ENCODE results near the gene HCLS1. TPM values are rescaled to one million over a fixed set of nuclear protein-coding genes. Genes with fewer than 3 reads are reported as not detected.

The HCLS1 gene
- total RNA-seq, 1 experiment from 2014 or later = 1.2 TPM

- peaks cover 11% of the 10 kb centered on the region in 2 experiments for H3K4me1 Mint-ChIP-seq
- Histone ChIP-seq H3K23ac (ENCODE audit: insufficient read length, low read depth, low read length) (no peak overlapping the region), H3K4ac (ENCODE audit: low read depth, low read length) (no peak overlapping the region), H4K20me1 (ENCODE audit: control insufficient read depth, insufficient read depth, insufficient read length) (no peaks in the 10 kb centered on the region), H3T11ph (ENCODE audit: low read length) (no peak overlapping the region), H2BK20ac (ENCODE audit: low read depth, low read length, poor library complexity, severe bottlenecking) (no peak overlapping the region), H3K18ac (ENCODE audit: insufficient read length, low read depth, low read length) (no peak overlapping the region), H3K79me1 (ENCODE audit: insufficient read depth, low read depth, low read length, poor library complexity, severe bottlenecking) (no peaks in the 10 kb centered on the region), H3K23me2 (ENCODE audit: insufficient read length, low read depth, low read length, poor library complexity, severe bottlenecking) (no peaks in the 10 kb centered on the region), H4K8ac (replicated peaks; ENCODE audit: insufficient read length, low read depth, low read length) (no peak overlapping the region), H2BK15ac (ENCODE audit: low read depth, low read length) (no peak overlapping the region), H3K27me3 (ENCODE audit: insufficient read depth, low read length) (no peaks in the 10 kb centered on the region), H2AFZ (ENCODE audit: low read length) (no peak overlapping the region), H4K5ac (ENCODE audit: insufficient read length, low read depth, low read length) (no peak overlapping the region), H3K14ac (ENCODE audit: insufficient read depth, low read length) (no peak overlapping the region), H2BK12ac (ENCODE audit: insufficient read length, low read depth, low read length) (no peak overlapping the region), H3K27ac (ENCODE audit: insufficient read length, low read depth, low read length) (no peak overlapping the region), H2AK5ac (ENCODE audit: insufficient read length, low read length) (no peak overlapping the region), H3K79me2 (ENCODE audit: insufficient read depth, low read length) (no peaks in the 10 kb centered on the region), H3K4me2 (ENCODE audit: insufficient read depth, insufficient read length, low read length) (no peak overlapping the region), H3K9me3 (ENCODE audit: control insufficient read depth, low read depth, low read length) (no peaks in the 10 kb centered on the region), H3K9ac (ENCODE audit: extremely low read depth, insufficient read length, low read length) (no peak overlapping the region), H2BK120ac (ENCODE audit: low read depth, low read length, poor library complexity, severe bottlenecking) (no peak overlapping the region), H3K4me1 (ENCODE audit: insufficient read depth, low read length) (no peaks in the 10 kb centered on the region; the same call in 1 of the 2 replicates), H3K56ac (ENCODE audit: insufficient read length, low read depth, low read length) (no peak overlapping the region), H4K91ac (ENCODE audit: insufficient read length, low read depth, low read length) (no peak overlapping the region), H2BK5ac (ENCODE audit: insufficient read length, low read length) (no peak overlapping the region)
- no peaks in the 10 kb centered on the region for H3K27me3 Mint-ChIP-seq (ENCODE audit: low read depth)
- no peak for DNase-seq
- no peak overlapping the region for H3K4me3 Mint-ChIP-seq
- peak overlapping the region in 2 of 3 experiments; percentile 7 to 54; a peak in 2 of 7 replicates for H3K27ac Mint-ChIP-seq
- peaks cover 8 to 48% (median 33%) of the 10 kb centered on the region in 3 experiments; a peak in 6 of 7 replicates for H3K36me3 Mint-ChIP-seq (ENCODE audit: insufficient read depth in 1 of 3, low read depth in 3 of 3)
- no peaks in the 10 kb centered on the region for H3K9me3 Mint-ChIP-seq
- no peak for TF ChIP-seq CTCF (conservative IDR thresholded peaks at IDR 0.05)
Measured at GRCh38 chr3:121662742-121663141, 2.0 kb upstream of the HCLS1 start.

Data from H9 (cell line).